ENCODE data around the gene TBX1. TPM values are rescaled to one million over a fixed set of nuclear protein-coding genes. Genes with fewer than 3 reads are reported as not detected.

The TBX1 gene
- total RNA-seq, 1 donor from 2014 or later: 24.2 TPM

GRCh38 chr22:19814428-19814827 lies 53.9 kb downstream of the TBX1 start:
- TF ChIP-seq CTCF (IDR thresholded peaks at IDR 0.05): no peak
- Mint-ChIP-seq H3K27me3 (ENCODE audit: unreplicated experiment) (no peaks in the 10 kb centered on the region), H3K4me3 (ENCODE audit: unreplicated experiment) (no peak overlapping the region), H3K36me3 (ENCODE audit: unreplicated experiment) (peaks cover 2% of the 10 kb centered on the region), H3K4me1 (ENCODE audit: unreplicated experiment) (peaks cover 17% of the 10 kb centered on the region), H3K9me3 (ENCODE audit: unreplicated experiment) (no peaks in the 10 kb centered on the region), H3K27ac (ENCODE audit: unreplicated experiment) (no peak overlapping the region)
- no peak for DNase-seq (ENCODE audit: extremely low spot score, unreplicated experiment)

DNA sequence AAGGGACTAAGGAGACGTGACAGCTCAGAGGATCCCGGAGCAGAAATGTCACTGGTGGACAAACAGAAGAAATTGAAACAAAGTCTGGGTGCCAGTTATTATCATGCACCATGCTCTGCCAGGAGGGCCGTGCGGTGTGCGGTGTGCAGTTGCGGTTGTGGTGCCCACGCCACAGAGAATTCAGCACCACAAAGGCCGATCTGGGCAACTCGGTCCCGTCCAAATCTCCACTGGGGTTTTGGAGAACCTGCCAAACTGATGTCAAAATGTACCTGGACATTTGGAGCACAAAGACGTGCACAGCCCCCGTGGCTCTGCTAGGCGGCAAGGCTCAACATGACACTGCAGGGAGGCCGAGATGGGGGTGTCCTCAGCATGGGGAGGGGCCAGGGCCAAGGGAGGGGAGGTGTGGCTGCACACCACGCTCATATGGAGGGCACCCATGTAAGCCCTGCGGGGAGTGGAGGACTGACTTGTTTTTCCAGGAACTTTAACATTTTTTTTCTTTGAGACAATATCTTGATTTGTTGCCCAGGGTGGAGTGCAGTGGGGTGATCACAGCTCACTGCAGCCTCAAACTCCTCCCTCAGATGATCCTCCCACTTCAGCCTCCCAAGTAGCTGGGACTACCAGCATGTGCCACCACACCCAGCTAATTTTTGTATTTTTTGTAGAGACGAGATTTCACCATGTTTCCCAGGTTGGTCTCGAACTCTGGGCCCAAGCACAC lies 54.7 kb downstream of the TBX1 start:
- H3K4me3 Mint-ChIP-seq (ENCODE audit: unreplicated experiment): no peak overlapping the region
- H3K36me3 Mint-ChIP-seq (ENCODE audit: unreplicated experiment): peaks cover 2% of the 10 kb centered on the region
- H3K27me3 Mint-ChIP-seq (ENCODE audit: unreplicated experiment): no peaks in the 10 kb centered on the region
- no peak overlapping the region for H3K27ac Mint-ChIP-seq (ENCODE audit: unreplicated experiment)
- peaks cover 17% of the 10 kb centered on the region for H3K4me1 Mint-ChIP-seq (ENCODE audit: unreplicated experiment)
- H3K9me3 Mint-ChIP-seq (ENCODE audit: unreplicated experiment): no peaks in the 10 kb centered on the region
- TF ChIP-seq CTCF (IDR thresholded peaks at IDR 0.05): no peak
- peak; percentile 76 for DNase-seq (ENCODE audit: extremely low spot score, unreplicated experiment)

DNA sequence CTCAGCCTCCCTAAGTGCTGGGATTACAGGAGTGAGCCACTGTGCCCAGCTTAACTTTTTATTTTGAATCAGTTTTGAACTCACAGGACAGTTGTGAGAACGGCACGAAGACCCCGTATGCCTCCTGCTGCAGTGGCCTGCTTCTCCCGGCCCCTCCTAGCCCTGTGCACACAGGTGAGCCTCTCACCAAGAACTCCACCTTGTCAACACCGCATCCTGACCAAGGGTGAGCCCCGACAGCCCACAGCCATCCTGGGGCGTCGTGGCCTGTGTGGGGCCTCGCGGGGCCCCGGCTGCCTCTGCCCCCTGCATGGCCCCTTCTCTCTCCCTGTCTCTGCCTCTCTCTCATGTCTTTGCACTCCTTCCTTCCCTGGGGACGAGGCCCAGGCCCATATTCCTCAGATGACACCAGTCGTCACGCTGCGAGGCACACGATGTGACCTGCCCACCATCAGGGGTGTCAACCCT lies 55.3 kb downstream of the TBX1 start:
- H3K4me3 Mint-ChIP-seq (ENCODE audit: unreplicated experiment): no peak overlapping the region

DNA sequence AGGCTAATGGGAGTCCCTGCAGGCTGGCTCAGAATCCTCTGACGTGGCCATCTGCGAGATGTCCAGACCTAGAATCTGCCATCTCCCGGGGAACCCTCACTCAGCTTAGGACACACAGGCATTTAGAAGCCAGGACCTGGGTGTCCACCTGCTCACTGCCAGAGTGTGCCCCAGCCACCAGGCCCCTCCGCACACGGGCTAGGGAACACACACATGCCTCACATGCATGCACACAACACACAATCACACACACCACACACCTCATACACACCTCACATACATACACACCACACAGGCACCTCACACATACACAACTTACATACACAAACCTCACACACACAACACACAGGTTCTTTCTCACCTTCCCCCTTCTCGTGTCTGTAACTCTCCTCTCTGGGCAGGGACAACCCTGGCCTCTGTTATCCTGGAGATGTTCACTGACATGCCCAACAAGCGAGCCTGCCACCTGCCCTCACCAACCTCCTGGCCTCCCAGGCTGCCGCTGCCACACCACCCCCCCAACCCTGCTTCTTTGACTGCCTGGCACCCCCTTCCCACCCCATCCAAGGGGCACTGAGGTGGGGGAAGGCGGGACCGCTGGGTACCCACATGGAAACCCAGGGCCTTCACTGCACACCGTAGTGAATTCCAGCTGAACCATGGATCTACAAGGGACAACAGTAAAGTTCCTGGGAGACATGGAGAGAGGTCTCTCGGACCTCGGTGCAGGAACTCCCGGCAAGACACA lies 56.0 kb downstream of the TBX1 start:
- Mint-ChIP-seq H3K27ac (ENCODE audit: unreplicated experiment) (no peak overlapping the region), H3K4me3 (ENCODE audit: unreplicated experiment) (no peak overlapping the region), H3K27me3 (ENCODE audit: unreplicated experiment) (no peaks in the 10 kb centered on the region), H3K9me3 (ENCODE audit: unreplicated experiment) (no peaks in the 10 kb centered on the region), H3K4me1 (ENCODE audit: unreplicated experiment) (peaks cover 7% of the 10 kb centered on the region), H3K36me3 (ENCODE audit: unreplicated experiment) (peaks cover 2% of the 10 kb centered on the region)
- DNase-seq (ENCODE audit: extremely low spot score, unreplicated experiment): peak; percentile 74
- no peak for TF ChIP-seq CTCF (IDR thresholded peaks at IDR 0.05)

More for the DNA sequence above, 55.3 kb downstream of the TBX1 start:
- Mint-ChIP-seq H3K9me3 (ENCODE audit: unreplicated experiment) (no peaks in the 10 kb centered on the region), H3K27me3 (ENCODE audit: unreplicated experiment) (no peaks in the 10 kb centered on the region), H3K4me1 (ENCODE audit: unreplicated experiment) (peaks cover 13% of the 10 kb centered on the region), H3K27ac (ENCODE audit: unreplicated experiment) (no peak overlapping the region), H3K36me3 (ENCODE audit: unreplicated experiment) (peaks cover 2% of the 10 kb centered on the region)
- TF ChIP-seq CTCF (IDR thresholded peaks at IDR 0.05): no peak
- peak; percentile 70 for DNase-seq (ENCODE audit: extremely low spot score, unreplicated experiment)

Other genes with a start within 250 kb of the TBX1 start
- not detected in 2 replicates for gene CLDN5, start 236.4 kb upstream of the TBX1 start, total RNA-seq
- 103 and 108 TPM in 2 replicates for gene SEPTIN5, start 46.3 kb upstream of the TBX1 start, total RNA-seq
- 28.6 and 34.1 TPM in 2 replicates for gene GP1BB, start 37.2 kb upstream of the TBX1 start, total RNA-seq
- 6.0 and 6.1 TPM in 2 replicates for gene GNB1L, start 94.1 kb downstream of the TBX1 start, total RNA-seq
- 28.5 and 30.4 TPM in 2 replicates for gene RTL10, start 94.1 kb downstream of the TBX1 start, total RNA-seq
- 92.1 and 94.1 TPM in 2 replicates for gene COMT, start 181.0 kb downstream of the TBX1 start, total RNA-seq
- gene TXNRD2, start 181.0 kb downstream of the TBX1 start, total RNA-seq: 12.6 and 13.1 TPM in 2 replicates